NCI-H524 treated with DMSO at 0.1 percent for 48 hours (cell line): Measurements from ENCODE around the gene MTOR.

Experiments
- DNase-seq: peaks from one replicate; lab custom pipeline; 2025; lab: John Stamatoyannopoulos, UW

MTOR gene

GRCh38 chr1:11216074-11216473 lies 46.3 kb downstream of the MTOR start:
- DNase-seq: no peak

GRCh38 chr1:11215381-11216005 lies 46.9 kb downstream of the MTOR start:
- no peak for DNase-seq

- DNase-seq: peak; percentile 14
Observed at GRCh38 chr1:11214698-11215380, 47.5 kb downstream of the MTOR start.

- no peak for DNase-seq
Observed at GRCh38 chr1:11211925-11212587, 50.3 kb downstream of the MTOR start.

- DNase-seq: no peak
Observed at GRCh38 chr1:11211461-11211860, 50.9 kb downstream of the MTOR start.

- no peak for DNase-seq
Observed at GRCh38 chr1:11207898-11208611, 54.3 kb downstream of the MTOR start.

GRCh38 chr1:11204396-11205190 lies 57.8 kb downstream of the MTOR start:
- DNase-seq: no peak

GRCh38 chr1:11198851-11199594 lies 63.3 kb downstream of the MTOR start:
- peak; percentile 89 for DNase-seq

GRCh38 chr1:11198257-11198656 lies 64.1 kb downstream of the MTOR start:
- no peak for DNase-seq

GRCh38 chr1:11197359-11197758 lies 65.0 kb downstream of the MTOR start:
- no peak for DNase-seq

- no peak for DNase-seq
Observed at GRCh38 chr1:11196945-11197344, 65.4 kb downstream of the MTOR start.

- no peak for DNase-seq
Observed at GRCh38 chr1:11194407-11195176, 67.8 kb downstream of the MTOR start.

GRCh38 chr1:11193376-11193775 lies 69.0 kb downstream of the MTOR start:
- DNase-seq: no peak

- DNase-seq: no peak
Observed at GRCh38 chr1:11188858-11189451, 73.4 kb downstream of the MTOR start, which contains the start of gene ANGPTL7. Gene ANGPTL7, plus strand, starts transcription at chr1:11189355. Its CDS starts 225 bp downstream, at chr1:11189580.

GRCh38 chr1:11188381-11188780 lies 74.0 kb downstream of the MTOR start:
- no peak for DNase-seq

- DNase-seq: no peak
Observed at GRCh38 chr1:11187931-11188330, 74.4 kb downstream of the MTOR start.

GRCh38 chr1:11187494-11187893 lies 74.9 kb downstream of the MTOR start:
- no peak for DNase-seq

GRCh38 chr1:11187000-11187399 lies 75.4 kb downstream of the MTOR start:
- DNase-seq: no peak

GRCh38 chr1:11184973-11185372 lies 77.4 kb downstream of the MTOR start:
- DNase-seq: no peak

- DNase-seq: no peak
Observed at GRCh38 chr1:11182884-11183283, 79.5 kb downstream of the MTOR start.
